ENCODE data around the gene CD99L2. TPM values are rescaled to one million over a fixed set of nuclear protein-coding genes. Genes with fewer than 3 reads are reported as not detected.

Gene CD99L2
- total and polyA plus RNA-seq, 4 donors, result 45.0 to 130 (median 108) TPM

GRCh38 chrX:150736475-150736874, 162.0 kb downstream of the CD99L2 start:
- Histone ChIP-seq H3K27ac (ENCODE audit: low read depth, low read length) (no peak overlapping the region), H3K4me3 (ENCODE audit: low read depth, low read length) (no peak overlapping the region), H3K9me3 (ENCODE audit: control insufficient read depth, insufficient read depth, low read length) (no peaks in the 10 kb centered on the region), H3K36me3 (ENCODE audit: control insufficient read depth, insufficient read depth, low read length) (peaks cover 7% of the 10 kb centered on the region), H3K27me3 (ENCODE audit: control insufficient read depth, insufficient read depth, low read length) (no peaks in the 10 kb centered on the region), H3K4me1 (ENCODE audit: control insufficient read depth, insufficient read depth, low read length) (no peaks in the 10 kb centered on the region)
- 60% methylated on average over 3 of the region's 9 CpGs for WGBS (ENCODE audit: insufficient coverage)
- no peak for DNase-seq (ENCODE audit: low read depth in 4 of 6, low spot score in 6 of 6)

GRCh38 chrX:150731795-150732194, 166.7 kb downstream of the CD99L2 start:
- Histone ChIP-seq H3K36me3 (ENCODE audit: control insufficient read depth, insufficient read depth, low read length) (peaks cover 4% of the 10 kb centered on the region), H3K9me3 (ENCODE audit: control insufficient read depth, insufficient read depth, low read length) (no peaks in the 10 kb centered on the region), H3K27me3 (ENCODE audit: control insufficient read depth, insufficient read depth, low read length) (no peaks in the 10 kb centered on the region), H3K4me3 (ENCODE audit: low read depth, low read length) (no peak overlapping the region), H3K27ac (ENCODE audit: low read depth, low read length) (no peak overlapping the region), H3K4me1 (ENCODE audit: control insufficient read depth, insufficient read depth, low read length) (no peaks in the 10 kb centered on the region)
- no peak for DNase-seq (ENCODE audit: low read depth in 4 of 6, low spot score in 6 of 6)
- WGBS (ENCODE audit: insufficient coverage), result 50% methylated on average over 1 of the region's 3 CpGs

- Histone ChIP-seq H3K4me1 (ENCODE audit: control insufficient read depth, insufficient read depth, low read length) (no peaks in the 10 kb centered on the region), H3K4me3 (ENCODE audit: low read depth, low read length) (no peak overlapping the region), H3K27me3 (ENCODE audit: control insufficient read depth, insufficient read depth, low read length) (no peaks in the 10 kb centered on the region), H3K27ac (ENCODE audit: low read depth, low read length) (no peak overlapping the region), H3K9me3 (ENCODE audit: control insufficient read depth, insufficient read depth, low read length) (no peaks in the 10 kb centered on the region), H3K36me3 (ENCODE audit: control insufficient read depth, insufficient read depth, low read length) (peaks cover 4% of the 10 kb centered on the region)
- DNase-seq (ENCODE audit: low read depth in 4 of 6, low spot score in 6 of 6), result no peak
- 100% methylated on average over 1 of the region's 6 CpGs for WGBS (ENCODE audit: insufficient coverage)
These were observed 167.7 kb downstream of the CD99L2 start for GRCh38 chrX:150730719-150731118.

- no peaks in the 10 kb centered on the region for H3K9me3 ChIP-seq (ENCODE audit: control insufficient read depth, insufficient read depth, low read length)
- H3K27ac ChIP-seq (ENCODE audit: low read depth, low read length), result no peak overlapping the region
- no peaks in the 10 kb centered on the region for H3K27me3 ChIP-seq (ENCODE audit: control insufficient read depth, insufficient read depth, low read length)
- WGBS (ENCODE audit: insufficient coverage), result no CpG with 5 or more reads among the region's 5 CpGs
- peaks cover 4% of the 10 kb centered on the region for H3K36me3 ChIP-seq (ENCODE audit: control insufficient read depth, insufficient read depth, low read length)
- no peak overlapping the region for H3K4me3 ChIP-seq (ENCODE audit: low read depth, low read length)
- DNase-seq (ENCODE audit: low read depth in 4 of 6, low spot score in 6 of 6), result no peak
- no peaks in the 10 kb centered on the region for H3K4me1 ChIP-seq (ENCODE audit: control insufficient read depth, insufficient read depth, low read length)
These were observed 168.5 kb downstream of the CD99L2 start for GRCh38 chrX:150729956-150730355.

- no peak for DNase-seq (ENCODE audit: low read depth in 4 of 6, low spot score in 6 of 6)
- no peaks in the 10 kb centered on the region for H3K27me3 ChIP-seq (ENCODE audit: control insufficient read depth, insufficient read depth, low read length)
- H3K36me3 ChIP-seq (ENCODE audit: control insufficient read depth, insufficient read depth, low read length), result no peaks in the 10 kb centered on the region
- H3K4me1 ChIP-seq (ENCODE audit: control insufficient read depth, insufficient read depth, low read length), result peaks cover 4% of the 10 kb centered on the region
- H3K27ac ChIP-seq (ENCODE audit: low read depth, low read length), result no peak overlapping the region
- no peak overlapping the region for H3K4me3 ChIP-seq (ENCODE audit: low read depth, low read length)
- no peaks in the 10 kb centered on the region for H3K9me3 ChIP-seq (ENCODE audit: control insufficient read depth, insufficient read depth, low read length)
- no CpG with 5 or more reads among the region's 4 CpGs for WGBS (ENCODE audit: insufficient coverage)
These were observed 178.8 kb downstream of the CD99L2 start for GRCh38 chrX:150719621-150720020.

Other genes starting within 250 kb of the CD99L2 start
- 10 to 100 TPM; 19.4 to 27.6 TPM for gene MTMR1, start 205.3 kb downstream of the CD99L2 start, total RNA-seq
- 10 to 100 TPM; 34.3 to 35.2 TPM for gene MTMR1, start 205.3 kb downstream of the CD99L2 start, polyA plus RNA-seq (ENCODE audit: insufficient read length in 2 of 2)
- gene HMGB3, start 84.7 kb upstream of the CD99L2 start, total RNA-seq, result 10 to 100 TPM; 29.6 to 48.8 TPM
- 100 to 1,000 TPM; 128 to 147 TPM for gene HMGB3, start 84.7 kb upstream of the CD99L2 start, polyA plus RNA-seq (ENCODE audit: insufficient read length in 2 of 2)